Myocyte (in vitro differentiated cells): ENCODE data around the gene PCBP3. TPM values are rescaled to one million over a fixed set of nuclear protein-coding genes. Genes with fewer than 3 reads are reported as not detected.
"Not testable (repeated sequence)": the region's sequence is repeated elsewhere in the genome, so short reads cannot be mapped to it uniquely, and the experiment has no call there.

Source experiments
- DNase-seq: peaks from one replicate; pipeline ENCODE4 v3.0.0-alpha.2; 2012; ENCODE audit warnings: low read depth
- total RNA-seq: library from RNA; depleted of rRNA; stranded (reverse); fragments of >200 nt; gene quantifications from 2 replicates; pipeline ENCODE4 v1.2.3, GENCODE V29; 2014

The PCBP3 gene
- total RNA-seq, 1 donor from 2014 or later, result 1.5 TPM

DNA sequence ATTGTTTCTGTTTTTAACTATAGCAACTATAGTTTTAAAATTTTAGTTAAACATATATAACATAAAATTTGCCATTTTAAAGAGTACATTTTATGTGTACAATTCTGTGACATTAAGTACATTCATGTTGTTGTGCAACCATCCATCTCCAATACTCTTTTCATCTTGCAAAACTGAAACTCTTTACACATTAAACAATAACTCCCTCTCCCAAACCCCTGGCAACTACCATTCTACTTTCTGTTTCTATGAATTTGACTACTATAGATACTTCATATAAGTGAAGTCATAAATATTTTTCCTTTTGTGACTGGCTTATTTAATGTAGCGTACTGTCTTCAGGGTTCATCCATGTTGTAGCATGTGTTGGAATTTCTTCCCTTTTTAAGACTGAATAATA lies 25.9 kb downstream of the PCBP3 start:
- no peak for DNase-seq

DNA sequence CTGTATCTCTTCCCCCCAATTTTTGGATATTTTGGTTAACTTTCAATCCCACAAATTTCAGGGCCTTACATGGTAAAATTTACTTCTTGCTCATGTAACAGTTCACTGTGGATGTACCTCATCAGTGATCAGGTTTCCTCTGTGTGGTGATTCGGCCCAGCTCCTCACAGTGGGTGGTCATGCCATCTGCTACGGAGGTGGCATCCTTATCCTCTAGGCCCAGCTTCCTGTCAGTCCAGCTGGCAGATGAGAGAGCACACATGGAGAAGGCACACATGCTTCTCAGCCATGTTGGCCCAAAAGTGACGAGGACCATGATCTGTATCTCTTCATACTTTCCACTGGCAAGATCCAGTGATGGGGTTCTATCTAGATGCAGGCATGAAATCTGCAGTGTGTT lies 27.2 kb downstream of the PCBP3 start:
- DNase-seq, result peak; percentile 25

DNA sequence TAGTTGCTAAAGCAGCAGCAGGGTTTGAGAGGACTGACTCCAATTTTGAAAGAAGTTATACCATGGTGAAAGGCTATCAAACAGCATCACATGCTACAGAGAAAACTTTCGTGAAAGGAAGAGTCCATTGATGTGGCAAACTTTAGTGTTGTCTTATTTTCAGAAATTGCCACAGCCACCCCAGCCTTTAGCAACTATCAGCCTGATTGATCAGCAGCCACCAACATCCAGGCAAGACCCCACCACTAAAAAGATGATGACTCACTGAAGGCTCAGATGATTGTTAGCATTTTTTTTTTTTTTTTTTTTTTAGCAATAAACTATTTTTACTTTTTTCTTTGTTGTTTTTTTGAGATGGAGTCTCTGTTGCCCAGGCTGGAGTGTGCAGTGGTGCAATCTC lies 35.3 kb downstream of the PCBP3 start:
- not testable (repeated sequence) for DNase-seq

GRCh38 chr21:45680215-45680614 lies 36.7 kb downstream of the PCBP3 start:
- DNase-seq, result no peak

DNA sequence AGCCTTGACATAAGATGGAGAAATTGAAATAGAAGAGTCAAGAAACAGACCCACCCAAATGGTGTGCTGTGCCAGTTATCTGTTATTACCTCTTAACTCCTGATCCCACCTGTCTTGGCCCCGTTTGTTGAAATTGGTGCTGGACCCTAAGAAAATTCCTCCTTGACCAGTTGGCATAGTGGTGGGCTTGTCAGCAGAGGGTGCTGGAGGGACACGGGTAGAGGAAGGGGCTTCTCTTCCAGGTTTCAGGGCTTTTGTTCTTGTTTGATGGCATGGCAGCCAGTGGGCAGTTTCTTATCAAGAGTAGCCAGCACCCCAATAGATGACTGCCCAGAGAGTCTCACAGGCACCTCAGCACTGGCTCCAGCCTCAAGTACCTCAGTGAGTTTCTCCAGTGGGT lies 51.6 kb downstream of the PCBP3 start:
- DNase-seq, result no peak

DNA sequence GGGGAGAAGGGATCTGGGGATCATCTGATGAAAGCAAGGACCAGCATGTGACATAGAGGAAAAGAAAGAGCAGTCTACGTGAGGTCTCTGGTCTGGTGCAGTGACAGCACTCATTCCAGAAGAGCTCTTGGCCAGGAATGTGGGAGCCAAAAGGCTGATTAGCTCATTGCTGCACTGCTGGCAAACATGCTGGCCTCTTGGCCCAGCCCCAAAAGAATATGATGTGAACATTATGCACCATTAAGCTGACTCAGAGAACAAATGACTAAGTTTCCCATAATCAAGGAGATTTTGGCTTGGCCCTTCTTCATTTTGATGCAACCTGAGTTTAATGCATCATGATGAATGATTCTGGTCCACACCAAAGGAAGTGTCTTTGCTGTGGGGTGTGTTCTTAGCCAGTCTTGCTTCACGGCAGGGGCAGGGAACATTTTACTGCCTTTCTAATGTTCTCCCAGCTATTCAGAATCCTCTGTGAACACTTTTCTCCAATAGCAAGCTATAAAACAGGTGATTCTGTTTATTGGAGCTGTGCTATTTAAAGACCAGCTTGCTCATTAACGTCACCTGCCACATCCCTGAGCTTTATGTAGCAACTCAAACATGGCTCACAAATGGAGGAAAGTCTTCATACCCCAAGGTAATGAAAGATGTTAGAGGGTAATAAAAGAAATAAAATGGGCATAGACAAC lies 55.1 kb downstream of the PCBP3 start:
- DNase-seq, result peak; percentile 76

DNA sequence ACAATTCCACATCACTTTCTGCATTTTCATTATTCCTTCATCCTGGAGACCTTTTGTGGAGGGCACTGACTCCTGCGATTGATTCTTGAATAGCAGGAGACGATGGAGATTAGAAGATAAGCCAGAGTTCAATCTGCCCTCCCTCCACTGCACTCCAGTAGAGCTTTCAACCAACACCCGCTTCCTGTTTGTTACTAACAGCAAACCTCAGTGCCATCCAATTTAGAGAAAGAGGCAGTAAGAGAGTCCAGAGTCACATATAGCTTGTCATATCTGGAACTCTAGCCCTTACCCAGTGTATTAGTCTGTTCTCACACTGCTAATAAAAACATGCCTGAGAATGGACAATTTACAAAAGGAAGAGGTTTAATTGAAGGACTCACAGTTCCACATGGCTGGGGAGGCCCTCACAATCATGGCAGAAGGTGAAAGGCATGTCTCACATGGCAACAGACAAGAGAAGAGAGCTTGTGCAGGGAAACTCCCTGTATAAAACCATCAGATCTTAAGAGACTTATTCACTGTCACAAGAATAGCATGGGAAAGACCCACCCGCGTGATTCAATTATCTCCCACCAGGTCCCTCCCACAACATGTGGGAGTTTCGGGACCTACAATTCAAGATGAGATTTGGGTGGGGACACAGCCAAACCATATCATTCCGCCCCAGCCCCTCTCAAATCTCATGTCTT lies 55.9 kb downstream of the PCBP3 start:
- no peak for DNase-seq

DNA sequence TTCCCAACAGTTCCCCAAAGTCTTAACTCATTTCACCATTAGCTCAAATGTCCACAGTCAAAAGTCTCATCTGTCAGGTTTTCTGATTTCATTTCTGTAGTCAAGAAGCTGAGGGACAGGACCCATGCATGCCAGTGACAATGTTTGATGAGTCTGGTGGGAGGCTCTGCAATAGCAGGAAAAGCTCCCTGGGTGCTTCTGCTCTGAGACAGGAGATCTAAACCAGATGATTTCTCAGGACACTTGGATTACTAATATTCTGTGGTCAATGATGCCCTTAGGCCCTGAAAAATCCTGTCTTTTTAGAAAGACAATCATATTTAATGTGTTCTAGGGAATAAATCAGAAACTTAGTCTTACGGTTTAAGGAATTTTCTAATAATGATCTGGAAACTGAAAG lies 56.4 kb downstream of the PCBP3 start:
- no peak for DNase-seq

DNA sequence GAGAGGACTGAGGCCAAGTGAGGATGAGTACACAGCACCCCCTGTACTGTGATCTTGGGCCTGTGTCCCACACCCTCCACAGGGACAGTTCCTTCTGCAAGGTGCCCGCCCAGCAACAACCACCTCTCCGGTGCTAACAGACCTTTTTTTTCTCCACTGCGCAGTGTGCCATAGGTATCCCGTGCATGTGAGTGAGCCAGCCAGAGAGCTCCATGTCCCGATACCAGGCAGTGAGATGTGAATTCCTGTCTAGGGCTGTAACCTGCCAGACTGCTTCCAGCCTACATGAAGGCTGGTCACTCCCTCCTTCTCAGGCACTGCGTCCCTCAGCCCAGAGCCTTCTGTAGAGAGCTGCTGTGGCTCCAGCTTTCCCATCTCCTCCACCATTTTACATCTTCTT lies 56.9 kb downstream of the PCBP3 start:
- DNase-seq, result no peak

DNA sequence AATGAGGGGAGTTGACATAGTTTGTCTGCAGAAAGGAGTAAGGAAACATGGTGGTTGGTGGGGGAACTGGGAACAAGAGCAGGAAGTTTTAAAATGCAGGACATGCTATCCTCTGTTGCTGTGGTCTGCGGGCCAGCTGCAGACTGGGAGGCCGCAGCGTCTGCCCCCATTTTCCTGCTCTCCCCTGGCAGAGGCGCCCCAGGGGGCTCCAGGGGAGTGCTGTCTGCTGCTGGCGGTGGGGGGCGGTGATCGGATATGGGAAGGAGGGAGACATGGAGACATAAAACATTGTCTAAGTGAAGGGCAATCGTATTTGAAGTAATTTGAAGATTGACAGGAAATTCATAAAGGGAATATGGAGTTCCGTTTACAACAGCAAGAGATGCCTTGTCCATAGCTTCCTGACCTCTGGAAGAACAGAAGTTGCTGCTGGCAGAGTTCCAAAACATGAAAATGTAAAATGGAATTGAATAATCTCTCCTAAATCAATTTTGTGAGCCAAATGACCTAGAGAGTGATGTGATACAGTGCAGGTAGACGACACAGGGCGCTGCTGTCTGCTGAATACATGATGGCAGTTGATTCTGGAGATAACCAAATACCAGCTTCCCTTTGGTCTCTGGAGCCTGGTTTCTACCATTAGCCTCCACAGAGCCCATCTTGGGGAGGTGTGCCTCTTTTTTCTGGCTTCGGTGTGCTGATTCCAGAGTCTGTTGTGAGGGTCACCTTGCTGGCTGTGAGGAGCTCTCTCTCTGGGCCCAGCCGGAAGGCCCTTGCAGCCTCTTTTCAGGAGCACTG lies 61.0 kb downstream of the PCBP3 start:
- no peak for DNase-seq

- DNase-seq, result no peak
These were observed 62.8 kb downstream of the PCBP3 start for GRCh38 chr21:45706299-45706698.

DNA sequence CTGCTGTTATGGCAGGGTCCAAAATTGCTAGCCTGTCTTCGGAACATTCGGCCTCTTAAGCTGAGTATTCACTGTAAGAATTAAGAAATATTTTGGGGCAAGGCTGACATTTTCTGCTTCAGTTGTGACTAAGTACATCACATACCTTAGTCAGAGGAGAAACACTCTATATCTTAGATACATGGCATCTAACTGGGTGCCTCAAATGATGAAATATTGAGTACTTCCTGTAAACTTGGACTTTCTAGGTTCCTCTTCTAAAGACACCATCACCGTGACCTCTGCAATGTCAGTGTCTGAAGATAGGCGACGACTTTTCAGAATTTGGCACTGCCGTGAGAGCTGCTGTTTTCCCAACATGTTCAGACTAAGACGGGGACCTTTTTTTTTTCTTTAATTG lies 65.6 kb downstream of the PCBP3 start:
- DNase-seq, result no peak

DNA sequence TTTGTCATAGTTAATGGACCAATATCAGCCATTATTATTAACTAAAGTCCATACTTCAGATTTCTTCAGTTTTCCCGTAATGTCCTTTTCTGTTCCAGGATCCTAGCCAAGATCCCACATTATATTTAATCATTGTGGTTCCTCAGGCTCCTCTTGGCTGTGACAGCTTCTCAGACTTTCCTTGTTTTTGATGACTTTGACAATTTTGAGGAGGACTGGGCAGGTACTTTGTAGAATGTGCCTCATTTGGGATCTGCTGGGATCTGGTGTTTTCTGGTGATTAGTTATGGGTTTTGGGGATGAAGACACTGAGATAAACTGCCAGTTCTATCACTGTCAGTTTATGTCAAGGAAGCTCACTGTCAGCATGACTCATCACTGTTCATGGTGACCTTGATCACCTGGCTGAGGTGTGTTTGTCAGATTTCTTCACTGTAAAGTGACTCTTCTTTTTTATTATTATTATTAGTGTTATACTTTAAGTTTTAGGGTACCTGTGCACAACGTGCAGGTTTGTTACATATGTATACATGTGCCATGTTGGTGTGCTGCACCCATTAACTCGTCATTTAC lies 66.3 kb downstream of the PCBP3 start:
- no peak for DNase-seq

GRCh38 chr21:45710306-45710705 lies 66.8 kb downstream of the PCBP3 start:
- DNase-seq, result not testable (repeated sequence)

DNA sequence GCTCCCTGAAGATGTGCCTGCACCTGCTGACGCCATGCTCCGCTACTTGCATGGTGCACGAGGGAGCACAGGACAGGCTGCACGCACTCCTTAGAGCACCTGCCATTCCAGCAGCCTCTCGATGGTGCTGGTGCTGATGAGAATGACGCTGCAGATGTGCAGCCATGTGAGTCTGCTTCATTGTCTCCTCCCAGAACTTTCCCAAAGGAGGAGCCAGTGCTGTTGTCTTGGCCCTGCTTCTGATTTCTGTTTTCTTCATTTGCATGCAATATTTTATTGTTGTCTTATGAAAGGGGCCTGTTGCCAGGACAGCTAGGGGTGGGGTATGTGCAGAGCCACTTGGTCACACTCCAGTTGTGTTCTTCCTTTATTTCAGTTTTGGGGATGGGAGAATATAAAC lies 70.1 kb downstream of the PCBP3 start:
- DNase-seq, result no peak

DNA sequence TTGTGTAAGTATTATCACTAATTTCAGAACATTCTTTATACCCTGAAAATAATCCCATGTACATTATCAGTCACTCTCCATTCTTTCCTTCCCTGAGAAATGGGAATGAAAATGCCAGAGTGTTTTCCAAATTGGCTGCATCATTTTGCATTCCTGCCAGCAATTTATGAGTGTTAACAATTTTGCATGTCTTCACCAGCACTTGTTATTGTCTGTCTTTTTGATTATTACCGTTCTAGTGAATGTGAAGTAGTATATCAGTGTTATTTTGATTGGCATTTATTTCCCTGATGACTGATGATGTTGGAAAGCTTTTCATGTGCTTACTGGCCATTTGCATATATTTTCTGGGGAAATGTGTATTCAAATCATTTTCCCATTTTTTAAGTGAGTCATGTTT lies 71.9 kb downstream of the PCBP3 start:
- no peak for DNase-seq

DNA sequence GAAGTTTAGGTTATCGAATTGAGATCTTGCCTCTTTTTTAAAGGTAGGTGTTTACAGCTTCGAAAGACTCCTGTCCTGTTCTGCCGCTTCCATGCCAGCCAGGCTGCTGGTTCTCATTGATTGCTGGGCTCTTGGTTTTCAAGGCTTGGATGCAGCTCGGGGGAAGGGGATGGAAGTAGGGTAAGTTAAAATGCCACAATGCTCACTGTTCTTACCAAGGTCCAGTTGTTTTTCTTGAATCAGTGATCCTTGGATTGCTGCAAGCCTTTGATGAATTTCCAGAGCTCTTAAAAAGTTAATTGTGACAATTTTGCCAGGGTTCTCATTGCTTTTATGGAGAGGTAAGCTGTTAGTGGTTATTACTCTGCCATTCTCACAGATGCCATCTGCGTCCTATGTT lies 74.9 kb downstream of the PCBP3 start:
- no peak for DNase-seq

GRCh38 chr21:45719177-45719802 lies 75.8 kb downstream of the PCBP3 start:
- DNase-seq, result no peak

DNA sequence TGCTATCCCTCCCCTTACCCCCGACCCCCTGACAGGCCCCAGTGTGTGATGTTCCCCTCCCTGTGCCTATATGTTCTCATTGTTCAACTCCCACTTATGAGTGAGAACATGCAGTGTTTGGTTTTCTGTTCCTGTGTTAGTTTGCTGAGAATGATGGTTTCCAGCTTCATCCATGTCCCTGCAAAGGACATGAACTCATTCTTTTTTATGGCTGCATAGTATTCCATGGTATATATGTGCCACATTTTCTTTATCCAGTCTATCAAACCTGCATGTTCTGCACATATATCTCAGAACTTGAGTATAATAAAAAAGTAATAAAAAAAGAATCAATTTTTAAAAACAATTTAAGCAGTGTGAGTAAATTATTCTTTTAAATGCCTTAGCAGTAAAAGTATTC lies 76.7 kb downstream of the PCBP3 start:
- DNase-seq, result not testable (repeated sequence)

GRCh38 chr21:45721671-45722070 lies 78.1 kb downstream of the PCBP3 start:
- DNase-seq, result no peak
